GM06990 (cell line): Measurements from ENCODE around the gene PTRH1.

Source experiments
- DNase-seq: peaks from one replicate; pipeline ENCODE4 v3.0.0-alpha.2; 2011; ENCODE audit not compliant: insufficient read length; ENCODE audit errors: extremely low read depth
- H3K27me3 ChIP-seq: replicated peaks from 2 replicates; pipeline ENCODE4 v1.6.0; 2011; ENCODE audit warnings: low read length; ENCODE audit not compliant: control insufficient read depth, insufficient read depth
- H3K36me3 ChIP-seq: 2 replicates; pipeline ENCODE4 v1.5.1; 2011; ENCODE audit warnings: low read length; ENCODE audit not compliant: control insufficient read depth, insufficient read depth
- H3K4me3 ChIP-seq: replicated peaks from 2 replicates; pipeline ENCODE4 v1.5.1; 2011; ENCODE audit warnings: low read depth, mild to moderate bottlenecking, control low read depth, low read length
- CTCF ChIP-seq: IDR thresholded peaks from 2 replicates; pipeline ENCODE4 v1.5.1; 2011; ENCODE audit warnings: low read length, control low read depth, mild to moderate bottlenecking, inconsistent platforms; ENCODE audit not compliant: insufficient read depth, poor library complexity, severe bottlenecking

The PTRH1 gene

GRCh38 chr9:127720031-127720864, 4.8 kb upstream of the PTRH1 start:
- DNase-seq, result no peak

GRCh38 chr9:127717766-127718165, 2.3 kb upstream of the PTRH1 start:
- Histone ChIP-seq H3K27me3 (no peaks in the 10 kb centered on the region), H3K36me3 (no peaks in the 10 kb centered on the region), H3K4me3 (no peak overlapping the region)
- TF ChIP-seq CTCF, result no peak
- no peak for DNase-seq

More at GRCh38 chr9:127720031-127720864, 4.8 kb upstream of the PTRH1 start:
- no peak for TF ChIP-seq CTCF
- no peaks in the 10 kb centered on the region for H3K36me3 ChIP-seq
- no peaks in the 10 kb centered on the region for H3K27me3 ChIP-seq
- H3K4me3 ChIP-seq, result no peak overlapping the region

GRCh38 chr9:127716412-127716811, 949 bp upstream of the PTRH1 start:
- no peak for TF ChIP-seq CTCF
- H3K4me3 ChIP-seq, result no peak overlapping the region
- H3K27me3 ChIP-seq, result no peaks in the 10 kb centered on the region
- no peak for DNase-seq
- no peaks in the 10 kb centered on the region; the same call in 1 of the 2 replicates for H3K36me3 ChIP-seq

GRCh38 chr9:127714951-127715469, 453 bp downstream of the PTRH1 start:
- Histone ChIP-seq H3K36me3 (no peaks in the 10 kb centered on the region; the same call in 1 of the 2 replicates), H3K4me3 (peak overlapping the region; percentile 91), H3K27me3 (no peaks in the 10 kb centered on the region)
- no peak for DNase-seq
- TF ChIP-seq CTCF, result no peak

GRCh38 chr9:127714020-127714750, 1.3 kb downstream of the PTRH1 start:
- H3K27me3 ChIP-seq, result no peaks in the 10 kb centered on the region
- H3K4me3 ChIP-seq, result peak overlapping the region; percentile 91
- no peak for DNase-seq
- no peak for TF ChIP-seq CTCF
- no peaks in the 10 kb centered on the region; the same call in 1 of the 2 replicates for H3K36me3 ChIP-seq
